SK-N-SH treated with all-trans-retinoic acid at 6 μM for 48 hours (cell line): ENCODE measurements around the gene PLXNA4.

Source experiments
- ATAC-seq: fragments of 200-7000 bp; cut with Tn5 transposase; 3 replicates; pipeline ENCODE4 v1.9.1; 2020; ENCODE audit warnings: mild to moderate bottlenecking, moderate library complexity
- BACH2 ChIP-seq: fragments of 250-450 bp; sonication (Bioruptor Pico); IDR thresholded peaks from 2 replicates; pipeline ENCODE4 v1.9.0; 2021; ENCODE audit warnings: mild to moderate bottlenecking, borderline replicate concordance
- CREB5 ChIP-seq: fragments of 250-450 bp; sonication (Bioruptor Pico); IDR thresholded peaks from 2 replicates; pipeline ENCODE4 v1.5.1; 2020; ENCODE audit warnings: low read depth, mild to moderate bottlenecking, moderate library complexity
- CSDC2 ChIP-seq: fragments of 250-450 bp; sonication (Bioruptor Pico); IDR thresholded peaks from 2 replicates; pipeline ENCODE4 v1.5.0; 2020; ENCODE audit warnings: mild to moderate bottlenecking, moderate library complexity
- CSRNP3 ChIP-seq: fragments of 250-450 bp; sonication (Bioruptor Pico); IDR thresholded peaks from 2 replicates; pipeline ENCODE4 v1.5.1; 2021; ENCODE audit warnings: mild to moderate bottlenecking, moderate library complexity
- ESRRG ChIP-seq: fragments of 250-450 bp; sonication (Bioruptor Pico); IDR thresholded peaks from 2 replicates; pipeline ENCODE4 v1.6.1; 2021; ENCODE audit warnings: mild to moderate bottlenecking
- GLIS3 ChIP-seq: fragments of 250-450 bp; sonication (Bioruptor Pico); IDR thresholded peaks from 2 replicates; pipeline ENCODE4 v1.5.0; 2020; ENCODE audit warnings: mild to moderate bottlenecking, moderate library complexity
- ISL1 ChIP-seq: fragments of 250-450 bp; sonication (Bioruptor Pico); IDR thresholded peaks from 2 replicates; pipeline ENCODE4 v2.1.2; 2022; ENCODE audit warnings: mild to moderate bottlenecking, moderate library complexity
- OSR1 ChIP-seq: fragments of 250-450 bp; sonication (Bioruptor Pico); IDR thresholded peaks from 2 replicates; pipeline ENCODE4 v1.8.0; 2022; ENCODE audit warnings: moderate library complexity, mild to moderate bottlenecking, inconsistent platforms
- PATZ1 ChIP-seq: fragments of 250-450 bp; sonication (Bioruptor Pico); IDR thresholded peaks from 2 replicates; pipeline ENCODE4 v1.8.0; 2020; ENCODE audit warnings: mild to moderate bottlenecking, moderate library complexity, borderline replicate concordance
- POU6F1 ChIP-seq: fragments of 250-450 bp; sonication (Bioruptor Pico); IDR thresholded peaks from 2 replicates; pipeline ENCODE4 v1.8.0; 2021; ENCODE audit warnings: low read depth, mild to moderate bottlenecking, moderate library complexity, borderline replicate concordance
- PPARA ChIP-seq: fragments of 250-450 bp; sonication (Bioruptor Pico); IDR thresholded peaks from 2 replicates; pipeline ENCODE4 v1.5.0; 2020; ENCODE audit warnings: mild to moderate bottlenecking, borderline replicate concordance
- RARB ChIP-seq: fragments of 250-450 bp; sonication (Bioruptor Pico); IDR thresholded peaks from 2 replicates; pipeline ENCODE4 v1.8.0; 2021; ENCODE audit warnings: mild to moderate bottlenecking, moderate library complexity
- SNAI2 ChIP-seq: fragments of 250-450 bp; sonication (Bioruptor Pico); IDR thresholded peaks from 2 replicates; pipeline ENCODE4 v1.5.0; 2020; ENCODE audit warnings: mild to moderate bottlenecking, moderate library complexity
- TCF4 ChIP-seq: fragments of 250-450 bp; sonication (Bioruptor Pico); IDR thresholded peaks from 2 replicates; pipeline ENCODE4 v1.8.0; 2021; ENCODE audit warnings: mild to moderate bottlenecking, moderate library complexity, borderline replicate concordance
- TOX ChIP-seq: fragments of 250-450 bp; sonication (Bioruptor Pico); IDR thresholded peaks from 2 replicates; pipeline ENCODE4 v1.8.0; 2021; ENCODE audit warnings: mild to moderate bottlenecking, moderate library complexity, borderline replicate concordance
- ZC3H10 ChIP-seq: fragments of 250-450 bp; sonication (Bioruptor Pico); IDR thresholded peaks from 2 replicates; pipeline ENCODE4 v1.5.1; 2021; ENCODE audit warnings: mild to moderate bottlenecking, moderate library complexity
- ZFP3 ChIP-seq: fragments of 250-450 bp; sonication (Bioruptor Pico); IDR thresholded peaks from 2 replicates; pipeline ENCODE4 v1.5.0; 2020; ENCODE audit warnings: mild to moderate bottlenecking, moderate library complexity
- ZFP30 ChIP-seq: fragments of 450-650 bp; formaldehyde crosslinking; IDR thresholded peaks from 2 replicates; pipeline ENCODE4 v1.5.0; 2022; ENCODE audit warnings: mild to moderate bottlenecking, moderate library complexity
- ZNF565 ChIP-seq: fragments of 450-650 bp; formaldehyde crosslinking; conservative IDR thresholded peaks from 2 replicates; pipeline ENCODE4 v1.5.0; 2020; ENCODE audit warnings: low read depth, mild to moderate bottlenecking, moderate library complexity
- ZNF70 ChIP-seq: fragments of 450-650 bp; formaldehyde crosslinking; IDR thresholded peaks from 2 replicates; pipeline ENCODE4 v1.5.0; 2020; ENCODE audit warnings: mild to moderate bottlenecking, moderate library complexity
- ZNF8 ChIP-seq: fragments of 450-650 bp; formaldehyde crosslinking; IDR thresholded peaks from 2 replicates; pipeline ENCODE4 v1.5.0; 2020; ENCODE audit warnings: mild to moderate bottlenecking, moderate library complexity

Gene PLXNA4

GRCh38 chr7:132207211-132207610 lies 369.1 kb downstream of the PLXNA4 start:
- ATAC-seq, result no peak
- TF ChIP-seq BACH2 (CRISPR knock-in tag) (no peak), ZNF565 (CRISPR knock-in tag) (no peak), ZC3H10 (CRISPR knock-in tag) (no peak), ISL1 (CRISPR knock-in tag) (no peak)

- no peak for TF ChIP-seq TOX (CRISPR knock-in tag)
- TF ChIP-seq OSR1 (CRISPR knock-in tag), result no peak
- TF ChIP-seq ISL1 (CRISPR knock-in tag), result no peak
- no peak for TF ChIP-seq CREB5 (CRISPR knock-in tag)
- TF ChIP-seq ZNF70 (CRISPR knock-in tag), result no peak
- no peak for ATAC-seq
These were observed 369.7 kb downstream of the PLXNA4 start for GRCh38 chr7:132206594-132206993.

- no peak for ATAC-seq
- no peak for TF ChIP-seq CSDC2 (CRISPR knock-in tag)
- no peak for TF ChIP-seq ISL1 (CRISPR knock-in tag)
- no peak for TF ChIP-seq RARB (CRISPR knock-in tag)
- TF ChIP-seq ZNF8 (CRISPR knock-in tag), result no peak
These were observed 370.8 kb downstream of the PLXNA4 start for GRCh38 chr7:132205509-132205908.

GRCh38 chr7:132203021-132203420 lies 373.2 kb downstream of the PLXNA4 start:
- ATAC-seq, result no peak; the same call in 2 of the 3 replicates
- TF ChIP-seq TOX (CRISPR knock-in tag) (no peak), ESRRG (CRISPR knock-in tag) (no peak), ZFP30 (CRISPR knock-in tag) (no peak), ZC3H10 (CRISPR knock-in tag) (no peak), RARB (CRISPR knock-in tag) (no peak)
- TF ChIP-seq, all 23 proteins: peak for 0

GRCh38 chr7:132202541-132202940 lies 373.7 kb downstream of the PLXNA4 start:
- ATAC-seq, result no peak
- no peak for TF ChIP-seq ZNF70 (CRISPR knock-in tag)
- no peak for TF ChIP-seq ESRRG (CRISPR knock-in tag)
- no peak for TF ChIP-seq PPARA
- no peak for TF ChIP-seq ZNF8 (CRISPR knock-in tag)
- TF ChIP-seq CSDC2 (CRISPR knock-in tag), result no peak
- TF ChIP-seq SNAI2, result no peak
- no peak for TF ChIP-seq ZFP3 (CRISPR knock-in tag)
- TF ChIP-seq PATZ1 (CRISPR knock-in tag), result no peak
- TF ChIP-seq GLIS3 (CRISPR knock-in tag), result no peak
- no peak for TF ChIP-seq POU6F1 (CRISPR knock-in tag)
- no peak for TF ChIP-seq TCF4
- TF ChIP-seq ISL1 (CRISPR knock-in tag), result no peak
- no peak for TF ChIP-seq CSRNP3 (CRISPR knock-in tag)
- TF ChIP-seq OSR1 (CRISPR knock-in tag), result no peak
